Glomerular visceral epithelial cell (primary cell): ENCODE measurements around the gene TSPAN1.
"Not testable (repeated sequence)": the region's sequence is repeated elsewhere in the genome, so short reads cannot be mapped to it uniquely, and the experiment has no call there.

Experiments used
- DNase-seq: peaks from one replicate; pipeline ENCODE4 v3.0.0-alpha.2; 2016; ENCODE audit errors: extremely low spot score

Gene TSPAN1

GRCh38 chr1:46219551-46220520, 44.9 kb downstream of the TSPAN1 start:
- DNase-seq, result peak; percentile 27

- no peak for DNase-seq
These were observed 45.9 kb downstream of the TSPAN1 start for GRCh38 chr1:46220808-46221207.

GRCh38 chr1:46221749-46222148, 46.9 kb downstream of the TSPAN1 start:
- DNase-seq, result no peak

GRCh38 chr1:46223055-46223454, 48.2 kb downstream of the TSPAN1 start:
- not testable (repeated sequence) for DNase-seq

GRCh38 chr1:46223472-46223943, 48.6 kb downstream of the TSPAN1 start:
- peak; percentile 90 for DNase-seq

GRCh38 chr1:46224966-46225365, 50.1 kb downstream of the TSPAN1 start:
- no peak for DNase-seq

DNA sequence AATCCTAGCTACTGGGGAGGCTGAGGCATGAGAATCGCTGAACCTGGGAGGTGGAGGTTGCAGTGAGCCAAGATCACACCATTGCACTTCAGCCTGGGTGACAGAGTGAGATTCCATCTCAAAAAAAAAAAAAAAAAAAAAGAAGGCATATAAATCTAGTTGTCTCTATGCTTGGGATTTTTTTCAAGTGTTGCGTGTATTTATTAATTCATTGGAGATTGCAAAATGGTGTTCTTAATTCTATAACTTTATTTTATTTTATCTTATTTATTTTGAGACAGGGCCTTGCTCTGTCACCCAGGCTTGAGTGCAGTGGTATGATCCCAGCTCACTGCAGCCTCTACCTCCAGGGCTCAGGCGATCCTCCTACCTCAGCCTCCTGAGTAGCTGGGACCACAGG, 56.3 kb downstream of the TSPAN1 start:
- DNase-seq, result not testable (repeated sequence)
